Mesendoderm (in vitro differentiated cells): ENCODE data around the gene NXPH2.

Experiments
- DNase-seq: peaks from one replicate; pipeline ENCODE4 v3.0.0; 2013
- H2AK5ac ChIP-seq: 2 replicates; pipeline ENCODE4 v1.6.1; 2013; ENCODE audit warnings: low read length, inconsistent platforms
- H2BK120ac ChIP-seq: 2 replicates; pipeline ENCODE4 v1.6.1; 2013; ENCODE audit warnings: low read depth, mild to moderate bottlenecking, low read length, moderate library complexity, mixed read lengths
- H2BK15ac ChIP-seq: replicated peaks from 2 replicates; pipeline ENCODE4 v1.6.1; 2013; ENCODE audit warnings: low read depth, mild to moderate bottlenecking, moderate library complexity
- H2BK5ac ChIP-seq: 2 replicates; pipeline ENCODE4 v1.6.1; 2013; ENCODE audit warnings: low read length, inconsistent platforms
- H3K18ac ChIP-seq: 2 replicates; pipeline ENCODE4 v1.6.1; 2013; ENCODE audit warnings: mild to moderate bottlenecking, low read length, mixed read lengths
- H3K23ac ChIP-seq: one replicate; pipeline ENCODE4 v1.6.1; 2013; ENCODE audit warnings: low read length
- H3K27ac ChIP-seq: 2 replicates; pipeline ENCODE4 v1.5.1; 2013; ENCODE audit warnings: low read depth, mild to moderate bottlenecking, inconsistent platforms, low read length, moderate library complexity
- H3K27me3 ChIP-seq: 2 replicates; pipeline ENCODE4 v1.6.1; 2013; ENCODE audit warnings: low read length, control low read depth, mild to moderate bottlenecking, inconsistent platforms; ENCODE audit not compliant: insufficient read depth, poor library complexity
- H3K36me3 ChIP-seq: 2 replicates; pipeline ENCODE4 v1.6.1; 2013; ENCODE audit warnings: low read length, inconsistent platforms; ENCODE audit not compliant: control insufficient read depth, insufficient read depth
- H3K4ac ChIP-seq: one replicate; pipeline ENCODE4 v1.6.1; 2013; ENCODE audit warnings: low read depth, mild to moderate bottlenecking, low read length, moderate library complexity
- H3K4me1 ChIP-seq: 2 replicates; pipeline ENCODE4 v1.6.1; 2013; ENCODE audit warnings: low read depth, low read length, inconsistent platforms; ENCODE audit not compliant: control insufficient read depth
- H3K4me2 ChIP-seq: 2 replicates; pipeline ENCODE4 v1.6.1; 2013; ENCODE audit warnings: low read length
- H3K4me3 ChIP-seq: 2 replicates; pipeline ENCODE4 v1.5.1; 2013; ENCODE audit warnings: mild to moderate bottlenecking, low read length
- H3K56ac ChIP-seq: one replicate; pipeline ENCODE4 v1.6.1; 2013; ENCODE audit warnings: low read length
- H3K79me1 ChIP-seq: 2 replicates; pipeline ENCODE4 v1.6.1; 2013; ENCODE audit warnings: low read length, inconsistent platforms
- H3K79me2 ChIP-seq: 2 replicates; pipeline ENCODE4 v1.6.1; 2013; ENCODE audit warnings: mild to moderate bottlenecking, low read length; ENCODE audit not compliant: control insufficient read depth, insufficient read depth
- H3K9ac ChIP-seq: 2 replicates; pipeline ENCODE4 v1.6.1; 2013; ENCODE audit warnings: low read length, inconsistent platforms
- H4K5ac ChIP-seq: one replicate; pipeline ENCODE4 v1.6.1; 2013; ENCODE audit warnings: low read length
- H4K8ac ChIP-seq: one replicate; pipeline ENCODE4 v1.6.1; 2013; ENCODE audit warnings: low read depth, mild to moderate bottlenecking, control low read depth, low read length, moderate library complexity
- WGBS: extraction: QIAGEN DNeasy Blood & Tissue Kit; methylation state at CpG from one replicate; pipeline ENCODE4 v1.1.7; 2013; ENCODE audit warnings: low lambda C conversion rate, missing lambda C conversion rate; ENCODE audit not compliant: insufficient coverage; ENCODE audit errors: extremely low coverage; 5-methylcytosine and 5-hydroxymethylcytosine counted together

The NXPH2 gene

GRCh38 chr2:138757384-138757783 lies 22.8 kb downstream of the NXPH2 start:
- H3K27ac ChIP-seq: no peak overlapping the region
- no CpG with 5 or more reads among the region's 2 CpGs for WGBS

GRCh38 chr2:138752197-138752956 lies 27.8 kb downstream of the NXPH2 start:
- H4K8ac ChIP-seq: no peak overlapping the region
- no peak overlapping the region for H3K4me3 ChIP-seq
- H3K27ac ChIP-seq: no peak overlapping the region
- no peak overlapping the region for H3K9ac ChIP-seq
- no peaks in the 10 kb centered on the region for H3K79me2 ChIP-seq
- no peak overlapping the region for H2BK5ac ChIP-seq
- H3K56ac ChIP-seq: no peak overlapping the region
- H4K5ac ChIP-seq: no peak overlapping the region
- DNase-seq: no peak
- H3K4ac ChIP-seq: no peak overlapping the region
- no peak overlapping the region for H2BK120ac ChIP-seq
- H3K4me1 ChIP-seq: no peaks in the 10 kb centered on the region
- no peak overlapping the region for H2AK5ac ChIP-seq
- no peak overlapping the region for H3K4me2 ChIP-seq
- H3K36me3 ChIP-seq: no peaks in the 10 kb centered on the region
- H3K79me1 ChIP-seq: no peaks in the 10 kb centered on the region
- H3K27me3 ChIP-seq: no peaks in the 10 kb centered on the region
- WGBS: no CpG with 5 or more reads among the region's 7 CpGs
- no peak overlapping the region for H3K18ac ChIP-seq
- no peak overlapping the region for H2BK15ac ChIP-seq
- H3K23ac ChIP-seq: no peak overlapping the region

More at GRCh38 chr2:138757384-138757783, 22.8 kb downstream of the NXPH2 start:
- H2BK15ac ChIP-seq: no peak overlapping the region
- no peak overlapping the region for H3K9ac ChIP-seq
- no peak overlapping the region for H4K8ac ChIP-seq
- no peak overlapping the region for H2AK5ac ChIP-seq
- H3K79me1 ChIP-seq: no peaks in the 10 kb centered on the region
- H3K4ac ChIP-seq: no peak overlapping the region
- no peaks in the 10 kb centered on the region for H3K27me3 ChIP-seq
- H3K18ac ChIP-seq: no peak overlapping the region
- H2BK5ac ChIP-seq: no peak overlapping the region
- no peaks in the 10 kb centered on the region for H3K4me1 ChIP-seq
- no peaks in the 10 kb centered on the region for H3K36me3 ChIP-seq
- H4K5ac ChIP-seq: no peak overlapping the region
- H3K23ac ChIP-seq: no peak overlapping the region
- no peak overlapping the region for H3K4me2 ChIP-seq
- no peaks in the 10 kb centered on the region for H3K79me2 ChIP-seq
- no peak overlapping the region for H3K4me3 ChIP-seq
- no peak for DNase-seq
- no peak overlapping the region for H3K56ac ChIP-seq
- no peak overlapping the region for H2BK120ac ChIP-seq

- Histone ChIP-seq H3K4me3 (no peak overlapping the region), H3K18ac (no peak overlapping the region), H3K79me2 (no peaks in the 10 kb centered on the region), H2BK5ac (no peak overlapping the region), H3K4me1 (no peaks in the 10 kb centered on the region), H4K8ac (no peak overlapping the region), H3K36me3 (no peaks in the 10 kb centered on the region), H4K5ac (no peak overlapping the region), H3K27me3 (no peaks in the 10 kb centered on the region), H3K9ac (no peak overlapping the region), H2AK5ac (no peak overlapping the region), H3K56ac (no peak overlapping the region), H2BK15ac (no peak overlapping the region), H3K4ac (no peak overlapping the region), H3K27ac (no peak overlapping the region), H3K23ac (no peak overlapping the region), H3K79me1 (no peaks in the 10 kb centered on the region), H3K4me2 (no peak overlapping the region), H2BK120ac (no peak overlapping the region)
- no peak for DNase-seq
- no CpG with 5 or more reads among the region's 3 CpGs for WGBS
Observed at GRCh38 chr2:138744713-138745112, 35.5 kb downstream of the NXPH2 start.

- H3K23ac ChIP-seq: no peak overlapping the region
- no peak overlapping the region for H4K5ac ChIP-seq
- H3K4me1 ChIP-seq: no peaks in the 10 kb centered on the region
- H3K36me3 ChIP-seq: no peaks in the 10 kb centered on the region
- no peak overlapping the region for H4K8ac ChIP-seq
- no peaks in the 10 kb centered on the region for H3K79me1 ChIP-seq
- no peak overlapping the region for H2BK120ac ChIP-seq
- H3K4ac ChIP-seq: no peak overlapping the region
- no peaks in the 10 kb centered on the region for H3K27me3 ChIP-seq
- no peaks in the 10 kb centered on the region for H3K79me2 ChIP-seq
- H2BK5ac ChIP-seq: no peak overlapping the region
- H3K4me3 ChIP-seq: no peak overlapping the region
- H3K18ac ChIP-seq: no peak overlapping the region
- H2BK15ac ChIP-seq: no peak overlapping the region
- no CpG with 5 or more reads among the region's 4 CpGs for WGBS
- H3K56ac ChIP-seq: no peak overlapping the region
- H2AK5ac ChIP-seq: no peak overlapping the region
- no peak overlapping the region for H3K4me2 ChIP-seq
- H3K9ac ChIP-seq: no peak overlapping the region
- DNase-seq: no peak
- H3K27ac ChIP-seq: no peak overlapping the region
Observed at GRCh38 chr2:138742441-138743057, 37.6 kb downstream of the NXPH2 start.

- H3K4ac ChIP-seq: no peak overlapping the region
- no peak for DNase-seq
- H3K36me3 ChIP-seq: no peaks in the 10 kb centered on the region
- H4K5ac ChIP-seq: no peak overlapping the region
- H3K79me2 ChIP-seq: no peaks in the 10 kb centered on the region
- H2BK120ac ChIP-seq: no peak overlapping the region
- no peaks in the 10 kb centered on the region for H3K4me1 ChIP-seq
- no peak overlapping the region for H3K9ac ChIP-seq
- no peak overlapping the region for H3K23ac ChIP-seq
- H3K79me1 ChIP-seq: no peaks in the 10 kb centered on the region
- H2BK5ac ChIP-seq: no peak overlapping the region
- no peak overlapping the region for H3K56ac ChIP-seq
- no peak overlapping the region for H2AK5ac ChIP-seq
- H3K27me3 ChIP-seq: no peaks in the 10 kb centered on the region
- WGBS: no CpG with 5 or more reads among the region's 2 CpGs
- H3K4me3 ChIP-seq: no peak overlapping the region
- no peak overlapping the region for H4K8ac ChIP-seq
- H3K27ac ChIP-seq: no peak overlapping the region
- H2BK15ac ChIP-seq: no peak overlapping the region
- H3K4me2 ChIP-seq: no peak overlapping the region
- no peak overlapping the region for H3K18ac ChIP-seq
Observed at GRCh38 chr2:138741851-138742250, 38.3 kb downstream of the NXPH2 start.
